ACC112 (cell line): ENCODE results near the gene ABCC5.
"Not testable (repeated sequence)": the region's sequence is repeated elsewhere in the genome, so short reads cannot be mapped to it uniquely, and the experiment has no call there.

Experiments used
- H2AFZ ChIP-seq: fragments of 200-600 bp; sonication (generic); one replicate; pipeline ENCODE4 v1.6.0; 2017; ENCODE audit warnings: antibody characterized with exemption, low read length; ENCODE audit not compliant: unreplicated experiment
- H3K27ac ChIP-seq: fragments of 200-600 bp; sonication (generic); 2 replicates; pipeline ENCODE4 v1.5.1; 2014; ENCODE audit warnings: low read depth, mild to moderate bottlenecking, antibody characterized with exemption, low read length, moderate library complexity
- H3K27me3 ChIP-seq: fragments of 200-600 bp; sonication (generic); 2 replicates; pipeline ENCODE4 v1.6.1; 2014; ENCODE audit warnings: mild to moderate bottlenecking, antibody characterized with exemption, low read length, moderate library complexity, mixed read lengths; ENCODE audit not compliant: insufficient read depth
- H3K36me3 ChIP-seq: fragments of 200-600 bp; sonication (generic); 2 replicates; pipeline ENCODE4 v1.6.1; 2016; ENCODE audit warnings: mild to moderate bottlenecking, antibody characterized with exemption, low read length, moderate library complexity, mixed read lengths; ENCODE audit not compliant: insufficient read depth
- H3K4me1 ChIP-seq: fragments of 200-600 bp; sonication (generic); one replicate; pipeline ENCODE4 v1.6.1; 2016; ENCODE audit warnings: low read length, mixed read lengths; ENCODE audit not compliant: insufficient read depth, unreplicated experiment, control insufficient read depth
- H3K4me3 ChIP-seq: fragments of 200-600 bp; sonication (generic); 2 replicates; pipeline ENCODE4 v1.5.1; 2014; ENCODE audit warnings: mild to moderate bottlenecking, low read depth, low read length
- H3K79me2 ChIP-seq: fragments of 200-600 bp; sonication (generic); one replicate; pipeline ENCODE4 v1.6.0; 2016; ENCODE audit warnings: low read length; ENCODE audit not compliant: control insufficient read depth, unreplicated experiment, insufficient read depth

The ABCC5 gene

DNA sequence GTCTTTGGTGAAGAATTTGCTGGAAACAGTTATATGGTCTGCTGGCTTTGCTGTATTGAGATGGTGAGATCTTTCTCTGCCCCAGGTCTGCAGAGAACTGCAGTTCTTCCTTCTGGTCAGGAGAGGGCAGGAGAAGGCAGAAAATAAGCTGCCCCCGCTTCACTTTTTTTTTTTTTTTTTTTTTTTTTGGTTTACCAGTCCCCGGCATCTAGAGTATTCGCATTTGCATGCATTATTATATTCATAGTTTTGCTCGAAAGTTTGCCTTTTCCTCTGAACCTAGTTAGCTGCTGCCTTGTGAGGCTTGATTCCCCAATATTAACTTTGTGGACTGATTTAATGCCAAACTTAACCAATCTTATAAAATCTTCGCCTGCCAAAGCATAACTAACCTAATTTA lies 122.4 kb downstream of the ABCC5 start:
- Histone ChIP-seq H3K4me3 (no peak overlapping the region), H3K27me3 (peaks cover 9% of the 10 kb centered on the region), H3K79me2 (no peaks in the 10 kb centered on the region), H3K4me1 (no peaks in the 10 kb centered on the region), H2AFZ (no peak overlapping the region), H3K27ac (no peak overlapping the region), H3K36me3 (no peaks in the 10 kb centered on the region)

DNA sequence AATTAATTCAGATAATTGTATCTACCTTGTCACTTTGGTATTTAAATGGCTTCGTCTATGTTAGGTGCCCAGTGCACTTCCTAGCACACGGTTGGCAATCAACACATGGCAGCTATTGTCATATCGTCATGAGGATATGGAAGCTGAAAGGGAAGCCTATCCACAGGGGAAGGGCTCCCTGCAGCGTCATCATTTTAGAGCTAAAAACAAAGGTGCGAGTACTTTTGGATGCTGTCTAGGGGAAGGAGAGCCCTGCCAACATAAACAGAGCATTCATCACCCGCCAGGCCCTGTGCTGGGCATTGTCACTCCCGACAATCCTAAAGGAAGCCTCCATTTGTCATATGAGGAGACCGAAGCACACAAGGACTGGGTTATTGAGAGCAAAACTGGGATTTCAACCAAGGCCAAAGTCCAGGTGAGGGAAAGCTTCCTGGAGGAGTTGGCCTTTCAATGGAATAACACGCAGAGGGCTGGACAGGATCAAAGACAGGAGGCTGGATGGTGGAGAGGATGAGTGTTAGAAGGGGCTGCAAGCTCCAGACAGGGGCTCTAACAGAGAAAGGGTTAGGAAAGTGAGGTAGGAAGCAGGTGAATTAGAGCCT lies 125.0 kb downstream of the ABCC5 start:
- H3K36me3 ChIP-seq, result no peaks in the 10 kb centered on the region
- no peak overlapping the region for H2AFZ ChIP-seq
- no peak overlapping the region for H3K4me3 ChIP-seq
- H3K27ac ChIP-seq, result no peak overlapping the region
- H3K27me3 ChIP-seq, result no peaks in the 10 kb centered on the region; the same call in none of the 2 replicates
- H3K4me1 ChIP-seq, result no peaks in the 10 kb centered on the region
- no peaks in the 10 kb centered on the region for H3K79me2 ChIP-seq

DNA sequence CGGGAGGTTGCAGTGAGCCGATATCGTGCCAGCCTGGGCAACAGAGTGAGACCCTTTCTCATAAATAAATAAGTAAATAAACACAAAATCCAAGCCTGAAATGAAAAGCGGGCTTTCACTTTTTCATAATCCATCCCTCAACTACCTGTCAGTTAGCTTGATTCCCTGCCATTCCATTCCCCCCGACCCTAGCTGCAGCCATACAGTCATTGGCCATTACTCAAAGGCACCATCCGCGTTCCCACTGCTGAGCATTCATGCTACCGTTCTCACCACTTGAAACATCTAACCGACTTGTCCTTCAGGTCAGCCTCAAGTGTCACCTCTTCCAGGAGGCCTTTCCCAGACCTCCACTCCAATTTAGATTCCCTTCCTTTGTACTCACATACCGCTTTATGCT lies 131.9 kb downstream of the ABCC5 start:
- Histone ChIP-seq H3K4me3 (no peak overlapping the region), H3K27ac (no peak overlapping the region), H3K36me3 (no peaks in the 10 kb centered on the region), H3K27me3 (no peaks in the 10 kb centered on the region; the same call in none of the 2 replicates), H3K4me1 (peaks cover 15% of the 10 kb centered on the region), H3K79me2 (peaks cover 36% of the 10 kb centered on the region), H2AFZ (no peak overlapping the region)

DNA sequence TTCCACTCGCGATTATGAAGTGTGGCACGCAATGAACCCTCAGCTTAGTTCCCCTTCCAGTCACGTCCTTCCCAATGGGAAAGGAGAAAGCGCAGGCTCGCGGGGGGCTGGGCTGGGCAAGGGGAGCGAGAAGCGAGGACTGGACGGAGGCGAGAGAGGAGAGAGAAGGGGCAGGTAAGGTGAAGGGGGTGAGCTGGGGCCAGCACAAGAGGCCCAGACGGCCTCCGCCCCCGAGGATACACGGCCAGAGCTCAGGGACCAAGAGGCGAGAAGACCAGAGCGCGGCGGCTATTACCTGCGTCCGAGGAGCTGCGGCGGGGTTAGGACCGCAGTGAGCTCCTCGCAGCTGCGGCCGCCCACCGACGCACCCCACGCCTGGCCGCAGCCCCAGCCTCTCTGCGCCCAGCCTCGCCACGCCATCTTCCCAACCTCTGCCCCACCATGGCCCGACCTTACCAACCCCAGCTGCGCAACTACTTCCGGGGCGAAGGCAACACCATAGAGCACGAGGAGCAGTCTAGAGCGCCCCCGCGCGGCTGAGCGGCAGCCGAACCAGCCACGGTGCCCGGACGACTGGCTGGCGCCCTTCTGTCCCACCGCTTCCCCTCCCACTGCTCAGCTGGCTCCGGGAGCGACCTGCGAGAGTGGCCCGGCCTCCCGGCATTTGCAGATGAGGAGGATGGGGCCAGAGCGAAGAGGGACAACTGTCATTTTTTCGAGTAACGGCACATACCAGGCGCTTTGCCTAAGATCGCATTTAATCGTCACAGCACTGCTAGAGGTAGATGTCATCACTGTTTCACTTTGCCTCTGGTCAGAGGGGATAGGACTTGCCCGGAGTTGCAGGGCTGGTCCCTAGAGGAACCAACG lies 133.0 kb downstream of the ABCC5 start, which contains the start of gene PARL:
PARL (minus strand) TSS at position 454 of the 870 bp plus-strand sequence; CDS start at position 420, 34 bp downstream.
- H3K27ac ChIP-seq, result peak within 1 kb of the TSS; percentile 42
- peaks cover 15% of the 10 kb centered on the region for H3K4me1 ChIP-seq

DNA sequence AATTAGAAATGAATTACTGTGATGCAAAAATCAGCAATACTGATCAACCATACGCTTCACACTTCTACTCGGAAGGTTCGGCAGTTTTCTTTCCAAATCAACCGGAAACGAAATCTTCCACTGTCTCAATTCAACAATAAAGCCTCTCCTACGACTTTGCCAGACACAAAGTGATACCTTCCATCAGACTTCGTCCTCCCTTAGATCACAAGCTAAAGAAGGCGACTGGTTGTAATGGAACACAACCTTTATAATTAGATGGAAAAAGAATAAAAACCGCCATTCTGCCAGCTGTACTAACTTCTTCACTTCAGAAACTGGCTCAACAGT lies 133.6 kb downstream of the ABCC5 start:
- H3K4me1 ChIP-seq, result peaks cover 15% of the 10 kb centered on the region
- H3K27ac ChIP-seq, result peak overlapping the region; percentile 42
- H3K27me3 ChIP-seq, result no peaks in the 10 kb centered on the region; the same call in none of the 2 replicates
- H3K4me3 ChIP-seq, result peak overlapping the region; percentile 91
- H3K36me3 ChIP-seq, result peaks cover 6% of the 10 kb centered on the region; the same call in 1 of the 2 replicates
- H2AFZ ChIP-seq, result peak overlapping the region; percentile 76
- peaks cover 52% of the 10 kb centered on the region for H3K79me2 ChIP-seq

More for the DNA sequence above, 133.0 kb downstream of the ABCC5 start, which contains the start of gene PARL:
- peaks cover 47% of the 10 kb centered on the region for H3K79me2 ChIP-seq
- H2AFZ ChIP-seq, result peak within 1 kb of the TSS; percentile 89
- H3K4me3 ChIP-seq, result peak within 1 kb of the TSS; percentile 91
- H3K36me3 ChIP-seq, result peaks cover 4% of the 10 kb centered on the region; the same call in 1 of the 2 replicates
- H3K27me3 ChIP-seq, result no peaks in the 10 kb centered on the region; the same call in none of the 2 replicates

DNA sequence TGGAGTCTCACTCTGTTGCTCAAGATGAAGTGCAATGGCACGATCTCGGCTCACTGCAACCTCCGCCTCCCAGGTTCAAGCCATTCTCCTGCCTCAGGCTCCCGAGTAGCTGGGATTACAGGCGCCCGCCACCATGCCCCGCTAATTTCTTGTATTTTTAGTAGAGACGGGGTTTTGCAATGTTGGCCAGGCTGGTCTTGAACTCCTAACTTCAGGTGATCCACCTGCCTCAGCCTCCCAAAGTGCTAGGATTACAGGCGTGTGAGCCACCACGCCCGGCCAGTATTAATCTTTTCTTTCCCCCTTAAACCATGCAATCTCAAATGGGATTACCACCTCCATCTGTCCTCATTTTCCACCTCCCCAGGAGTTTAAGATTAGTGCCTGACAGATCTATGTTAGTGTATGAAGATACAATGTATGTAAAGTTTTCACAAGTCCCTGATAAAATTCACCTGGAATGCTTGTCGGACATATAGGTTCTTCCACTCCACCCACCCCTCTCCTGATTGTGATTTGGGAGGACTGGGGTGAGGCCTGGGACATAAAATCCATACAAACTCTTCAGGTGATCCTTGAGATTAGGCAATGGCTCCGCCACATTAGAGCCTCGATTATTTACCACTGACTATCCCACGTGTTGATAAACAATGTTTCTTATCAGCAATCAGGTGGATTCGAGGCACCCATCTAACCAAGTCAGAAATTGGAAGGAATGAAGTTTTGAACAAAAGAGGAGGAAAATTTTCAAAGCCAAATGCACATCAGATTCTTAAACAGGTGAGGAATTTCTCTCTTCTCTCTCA lies 134.2 kb downstream of the ABCC5 start:
- Histone ChIP-seq H2AFZ (peak overlapping the region; percentile 76), H3K27me3 (no peaks in the 10 kb centered on the region; the same call in none of the 2 replicates), H3K36me3 (peaks cover 7% of the 10 kb centered on the region; the same call in 1 of the 2 replicates), H3K79me2 (peaks cover 58% of the 10 kb centered on the region), H3K4me1 (peaks cover 15% of the 10 kb centered on the region), H3K4me3 (peak overlapping the region; percentile 91), H3K27ac (peak overlapping the region; percentile 42)

DNA sequence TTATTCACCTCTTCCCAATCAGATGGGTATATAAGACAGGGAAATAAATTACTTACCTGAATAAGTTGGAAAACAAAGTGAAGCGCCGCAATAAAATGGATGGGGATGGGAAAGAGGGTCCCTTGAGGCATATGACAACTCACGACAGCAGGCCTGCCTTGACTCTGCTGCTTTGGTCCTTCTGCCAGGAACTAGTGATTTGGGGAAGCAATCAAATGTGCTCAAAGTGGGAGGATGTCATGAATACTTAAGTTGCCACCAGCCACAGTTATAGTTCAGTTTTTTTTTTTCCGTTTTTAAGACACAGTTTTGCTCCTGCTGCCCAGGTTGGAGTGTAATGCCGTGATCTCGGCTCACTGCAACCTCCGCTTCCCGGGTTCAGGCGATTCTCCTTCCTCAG lies 137.6 kb downstream of the ABCC5 start:
- Histone ChIP-seq H3K27me3 (no peaks in the 10 kb centered on the region), H3K79me2 (peaks cover 84% of the 10 kb centered on the region), H3K36me3 (peaks cover 11% of the 10 kb centered on the region; the same call in 1 of the 2 replicates), H2AFZ (no peak overlapping the region), H3K4me3 (no peak overlapping the region), H3K27ac (no peak overlapping the region), H3K4me1 (peaks cover 15% of the 10 kb centered on the region)

DNA sequence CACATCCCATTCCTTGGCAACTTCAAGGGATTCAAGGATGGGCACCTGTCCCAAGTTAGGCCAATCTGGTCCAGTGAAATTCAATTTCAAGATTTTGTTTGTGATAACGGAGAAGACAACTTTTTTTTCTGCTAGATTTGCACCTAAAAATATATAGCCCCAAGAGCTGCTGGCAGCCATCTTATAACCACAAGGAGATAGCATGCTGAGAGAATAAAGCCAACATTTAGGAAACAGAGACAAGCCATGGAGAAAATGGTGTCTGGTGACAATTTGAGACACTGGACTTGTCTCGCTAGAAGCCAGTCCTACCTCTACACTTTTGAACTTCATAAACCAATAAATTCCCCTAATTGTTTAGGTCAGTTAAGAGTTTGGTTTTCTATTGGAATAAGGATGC lies 138.4 kb downstream of the ABCC5 start:
- Histone ChIP-seq H3K4me1 (peaks cover 15% of the 10 kb centered on the region), H2AFZ (no peak overlapping the region), H3K79me2 (peaks cover 85% of the 10 kb centered on the region), H3K4me3 (no peak overlapping the region), H3K27ac (no peak overlapping the region), H3K36me3 (peaks cover 11% of the 10 kb centered on the region; the same call in 1 of the 2 replicates), H3K27me3 (no peaks in the 10 kb centered on the region)

DNA sequence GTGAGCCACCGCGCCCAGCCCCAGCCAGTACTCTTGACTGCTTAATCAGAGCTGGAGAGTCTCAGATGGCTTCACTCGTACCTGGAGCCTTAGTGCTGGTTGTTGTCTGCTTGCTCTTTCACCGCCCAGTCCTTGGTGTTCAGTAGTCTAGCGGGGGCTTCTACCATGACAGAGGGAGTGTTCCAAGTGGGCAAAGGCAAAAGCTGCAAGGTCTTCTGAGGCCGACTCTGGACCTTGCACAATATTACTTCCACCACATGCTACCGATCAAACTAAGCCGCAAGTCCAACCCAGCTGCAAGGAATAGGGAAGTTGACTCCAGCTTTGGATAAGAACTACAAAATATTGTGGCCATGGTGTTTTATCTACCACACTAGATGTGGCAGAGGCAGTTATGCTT lies 139.6 kb downstream of the ABCC5 start:
- Histone ChIP-seq H3K27me3 (no peaks in the 10 kb centered on the region), H2AFZ (no peak overlapping the region), H3K36me3 (peaks cover 17% of the 10 kb centered on the region; the same call in 1 of the 2 replicates), H3K4me1 (peaks cover 8% of the 10 kb centered on the region), H3K27ac (no peak overlapping the region), H3K79me2 (peaks cover 85% of the 10 kb centered on the region), H3K4me3 (no peak overlapping the region)

DNA sequence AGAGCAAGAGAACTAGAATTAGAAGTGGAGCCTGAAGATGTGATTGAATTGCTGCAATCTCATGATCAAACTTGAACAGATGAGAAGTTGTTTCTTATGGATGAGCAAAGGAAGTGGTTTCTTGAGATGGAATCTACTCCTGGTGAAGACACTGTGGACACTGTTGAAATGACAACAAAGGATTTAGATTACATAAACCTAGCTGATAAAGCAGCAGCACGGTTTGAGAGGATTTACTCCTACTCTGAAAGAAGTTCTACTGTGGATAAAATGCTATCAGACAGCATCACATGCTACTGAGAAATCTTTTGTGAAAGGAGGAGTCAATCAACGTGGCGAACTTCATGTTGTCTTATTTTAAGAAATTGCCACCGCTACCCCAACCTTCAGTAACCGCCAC lies 140.5 kb downstream of the ABCC5 start:
- H3K4me1 ChIP-seq, H2AFZ ChIP-seq, H3K4me3 ChIP-seq, H3K27ac ChIP-seq, H3K27me3 ChIP-seq: not testable (repeated sequence)
- peaks cover 17% of the 10 kb centered on the region; the same call in 1 of the 2 replicates for H3K36me3 ChIP-seq
- peaks cover 85% of the 10 kb centered on the region for H3K79me2 ChIP-seq
